Sigmoid colon (tissue), 4 donors: Measurements from ENCODE around the gene DYNC1LI1.

Source experiments
- POLR2AphosphoS5 ChIP-seq, 4 donors: sonication (generic); formaldehyde crosslinking; IDR thresholded peaks; one replicate each; pipeline ENCODE4 v1.6.1; 2017; ENCODE audit warnings: antibody characterized with exemption in 4 of 4
- TF ChIP-seq, protein P1 (sequence below), 4 experiments: fragments of 450-650 bp in 3 of 4; fragments of 200-600 bp in 1 of 4; IDR thresholded peaks; one replicate each; pipeline ENCODE4 v1.5.1; 2016 to 2019; ENCODE audit warnings: antibody characterized with exemption in 4 of 4, mild to moderate bottlenecking in 3 of 4, moderate library complexity in 2 of 4

DNA sequence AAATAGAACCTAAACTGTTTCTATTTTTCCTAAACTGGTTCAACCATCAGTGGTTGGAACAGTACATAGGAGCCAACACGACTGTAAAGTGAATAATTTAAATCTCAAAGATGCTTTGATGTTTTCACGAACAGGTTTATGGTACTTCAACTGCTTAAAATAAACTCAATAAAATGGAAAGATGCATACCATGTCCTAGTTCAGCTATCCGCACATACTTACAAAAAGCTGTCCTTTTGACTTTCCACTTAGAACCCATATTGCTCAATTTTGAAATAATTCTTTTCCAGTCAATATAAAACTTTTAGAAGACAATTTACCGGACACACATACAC, 68.9 kb downstream of the DYNC1LI1 start:
- TF ChIP-seq, protein P1, sequence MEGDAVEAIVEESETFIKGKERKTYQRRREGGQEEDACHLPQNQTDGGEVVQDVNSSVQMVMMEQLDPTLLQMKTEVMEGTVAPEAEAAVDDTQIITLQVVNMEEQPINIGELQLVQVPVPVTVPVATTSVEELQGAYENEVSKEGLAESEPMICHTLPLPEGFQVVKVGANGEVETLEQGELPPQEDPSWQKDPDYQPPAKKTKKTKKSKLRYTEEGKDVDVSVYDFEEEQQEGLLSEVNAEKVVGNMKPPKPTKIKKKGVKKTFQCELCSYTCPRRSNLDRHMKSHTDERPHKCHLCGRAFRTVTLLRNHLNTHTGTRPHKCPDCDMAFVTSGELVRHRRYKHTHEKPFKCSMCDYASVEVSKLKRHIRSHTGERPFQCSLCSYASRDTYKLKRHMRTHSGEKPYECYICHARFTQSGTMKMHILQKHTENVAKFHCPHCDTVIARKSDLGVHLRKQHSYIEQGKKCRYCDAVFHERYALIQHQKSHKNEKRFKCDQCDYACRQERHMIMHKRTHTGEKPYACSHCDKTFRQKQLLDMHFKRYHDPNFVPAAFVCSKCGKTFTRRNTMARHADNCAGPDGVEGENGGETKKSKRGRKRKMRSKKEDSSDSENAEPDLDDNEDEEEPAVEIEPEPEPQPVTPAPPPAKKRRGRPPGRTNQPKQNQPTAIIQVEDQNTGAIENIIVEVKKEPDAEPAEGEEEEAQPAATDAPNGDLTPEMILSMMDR (IDR thresholded peaks at IDR 0.05): no peak
- TF ChIP-seq POLR2AphosphoS5 (IDR thresholded peaks at IDR 0.05): peak in 1 of 4 donors; percentile 3
